Liver (tissue), 3 donors: Measurements from ENCODE around the gene ADCY9.

Experiments used
- ATF3 ChIP-seq: IDR thresholded peaks from 2 replicates; pipeline ENCODE4 v1.6.1; 2016; ENCODE audit warnings: antibody characterized with exemption
- CTCF ChIP-seq: fragments of 150-350 bp; IDR thresholded peaks from 2 replicates; pipeline ENCODE4 v1.5.1; 2017; ENCODE audit warnings: improper control_type of control experiment, low read depth, low read length; ENCODE audit not compliant: missing input control
- GABPA ChIP-seq, 2 donors: IDR thresholded peaks in 1 of 2; conservative IDR thresholded peaks in 1 of 2; 2 replicates each; pipeline ENCODE4 v1.6.1; 2016; ENCODE audit warnings: antibody characterized with exemption in 2 of 2, mild to moderate bottlenecking in 1 of 2, moderate library complexity in 1 of 2
- HNF4A ChIP-seq, 2 donors: conservative IDR thresholded peaks; 2 replicates each; pipeline ENCODE4 v1.6.1; 2016; ENCODE audit warnings: antibody characterized with exemption in 2 of 2, mild to moderate bottlenecking in 2 of 2
- JUND ChIP-seq, 2 donors: IDR thresholded peaks; 2 replicates each; pipeline ENCODE4 v1.6.1; 2016; ENCODE audit warnings: antibody characterized with exemption in 2 of 2
- MAX ChIP-seq: IDR thresholded peaks from 2 replicates; pipeline ENCODE4 v1.6.1; 2016; ENCODE audit warnings: antibody characterized with exemption
- RAD21 ChIP-seq, 2 donors: IDR thresholded peaks; 2 replicates each; pipeline ENCODE4 v1.6.1; 2016; ENCODE audit warnings: antibody characterized with exemption in 2 of 2, mild to moderate bottlenecking in 2 of 2
- REST ChIP-seq: IDR thresholded peaks from 2 replicates; pipeline ENCODE4 v1.6.1; 2016; ENCODE audit warnings: antibody characterized with exemption, mild to moderate bottlenecking
- SP1 ChIP-seq: IDR thresholded peaks from 2 replicates; pipeline ENCODE4 v1.6.1; 2018; ENCODE audit warnings: antibody characterized with exemption, mild to moderate bottlenecking
- TAF1 ChIP-seq: conservative IDR thresholded peaks from 2 replicates; pipeline ENCODE4 v1.6.1; 2016; ENCODE audit warnings: antibody characterized with exemption, mild to moderate bottlenecking
- YY1 ChIP-seq: IDR thresholded peaks from 2 replicates; pipeline ENCODE4 v1.6.1; 2016; ENCODE audit warnings: antibody characterized with exemption, mild to moderate bottlenecking
- ZBTB33 ChIP-seq: IDR thresholded peaks from 2 replicates; pipeline ENCODE4 v1.6.1; 2016; ENCODE audit warnings: antibody characterized with exemption
- donor health status: healthy.
- donor health status: healthy.

- TF ChIP-seq ATF3 (no peak), GABPA (IDR thresholded peaks at IDR 0.05 in 1 of 2, conservative IDR thresholded peaks at IDR 0.05 in 1 of 2) (no peak), CTCF (no peak), SP1 (no peak), REST (no peak), HNF4A (conservative IDR thresholded peaks at IDR 0.05) (no peak), TAF1 (no peak), ZBTB33 (no peak), MAX (no peak), RAD21 (IDR thresholded peaks at IDR 0.05) (no peak), JUND (IDR thresholded peaks at IDR 0.05) (no peak), YY1 (no peak)
Observed at GRCh38 chr16:3993052-3993785, 123.0 kb downstream of the ADCY9 start.
